PC-9 (cell line): ENCODE results near the gene PPP2R5B. TPM values are rescaled to one million over a fixed set of nuclear protein-coding genes. Genes with fewer than 3 reads are reported as not detected.
"Not testable (repeated sequence)": the region's sequence is repeated elsewhere in the genome, so short reads cannot be mapped to it uniquely, and the experiment has no call there.

Experiments
- BruUV-seq: library from RNA; stranded (reverse); fragments of 400-500 nt; replicated peaks from 2 replicates; lab custom pipeline; 2021; lab: Mats Ljungman, UMichigan
- CTCF ChIA-PET: fragments of 300-600 bp; sonication (Branson Sonifier 250); formaldehyde crosslinking; loops from one replicate; lab custom pipeline; 2022; ENCODE audit warnings: antibody characterized with exemption; lab: Charles Lee
- POLR2A ChIA-PET: fragments of 300-600 bp; sonication (Branson Sonifier 250); formaldehyde crosslinking; loops from one replicate; lab custom pipeline; 2022; ENCODE audit warnings: antibody characterized with exemption; ENCODE audit not compliant: unreplicated experiment; lab: Charles Lee
- DNase-seq, 2 experiments: peaks; one replicate each; pipeline versions ENCODE4 v3.0.0 to v3.0.0-alpha.2; 2015 to 2022; ENCODE audit warnings: mixed read lengths in 1 of 2
- H2AFZ ChIP-seq: fragments of 200-600 bp; sonication (generic); 2 replicates; pipeline ENCODE4 v1.8.1; 2017; ENCODE audit warnings: antibody characterized with exemption
- H3F3A ChIP-seq: fragments of 200-600 bp; sonication (generic); 2 replicates; pipeline ENCODE4 v1.8.1; 2017; ENCODE audit warnings: antibody characterized with exemption, mild to moderate bottlenecking, low read depth; ENCODE audit not compliant: insufficient read depth
- H3K27ac ChIP-seq: fragments of 200-600 bp; sonication (generic); 2 replicates; pipeline ENCODE4 v1.6.1; 2016; ENCODE audit warnings: mixed run types
- H3K27me3 ChIP-seq: fragments of 200-600 bp; sonication (generic); 2 replicates; pipeline ENCODE4 v1.6.1; 2016; ENCODE audit warnings: low read depth, mixed run types; ENCODE audit not compliant: insufficient read depth
- H3K36me3 ChIP-seq: fragments of 200-600 bp; sonication (generic); 2 replicates; pipeline ENCODE4 v1.6.1; 2016; ENCODE audit warnings: low read depth, mixed run types
- H3K4me1 ChIP-seq: fragments of 200-600 bp; sonication (generic); replicated peaks from 2 replicates; pipeline ENCODE4 v1.6.1; 2016; ENCODE audit warnings: mixed run types; ENCODE audit not compliant: insufficient read depth
- H3K4me2 ChIP-seq: fragments of 200-600 bp; sonication (generic); 2 replicates; pipeline ENCODE4 v1.6.1; 2017; ENCODE audit warnings: mixed run types
- H3K4me3 ChIP-seq: fragments of 200-600 bp; sonication (generic); 2 replicates; pipeline ENCODE4 v1.6.1; 2016; ENCODE audit warnings: mixed run types
- H3K79me2 ChIP-seq: fragments of 200-600 bp; sonication (generic); 2 replicates; pipeline ENCODE4 v1.6.1; 2017; ENCODE audit warnings: low read depth, mixed run types
- H3K9me2 ChIP-seq: fragments of 200-600 bp; sonication (generic); 2 replicates; pipeline ENCODE4 v1.8.1; 2017; ENCODE audit warnings: mild to moderate bottlenecking; ENCODE audit not compliant: insufficient read depth
- H3K9me3 ChIP-seq: fragments of 200-600 bp; sonication (generic); 2 replicates; pipeline ENCODE4 v1.8.1; 2016; ENCODE audit warnings: low read depth; ENCODE audit not compliant: insufficient read depth
- H4K20me1 ChIP-seq: fragments of 200-600 bp; sonication (generic); 2 replicates; pipeline ENCODE4 v1.8.1; 2017; ENCODE audit not compliant: insufficient read depth
- CTCF ChIP-seq: fragments of 200-600 bp; sonication (generic); conservative IDR thresholded peaks from 2 replicates; pipeline ENCODE4 v1.6.1; 2017; ENCODE audit warnings: mixed run types, antibody characterized with exemption, mild to moderate bottlenecking, moderate library complexity
- EZH2 ChIP-seq: fragments of 200-600 bp; sonication (generic); IDR thresholded peaks from 2 replicates; pipeline ENCODE4 v1.8.0; 2017; ENCODE audit warnings: antibody characterized with exemption, low read depth
- intact Hi-C: fragments of 100-400 bp; cut with micrococcal nuclease; formaldehyde crosslinking; loops from one replicate; pipeline ENCODE4 v1.10.0; 2022; ENCODE audit not compliant: unreplicated experiment
- microRNA-seq: library from miRNA; unstranded; fragments of <30 nt; microRNA quantifications from one replicate; pipeline ENCODE4 v1.2.0, GENCODE V29; 2021; ENCODE audit warnings: borderline number of aligned reads, borderline replicate concordance
- total RNA-seq: library from RNA; stranded (reverse); gene quantifications from 2 replicates; pipeline ENCODE4 v1.2.3, GENCODE V29; 2021

Gene PPP2R5B
- total RNA-seq, 1 experiment from 2014 or later, result 13.7 TPM

- H4K20me1 ChIP-seq, result no peaks in the 10 kb centered on the region
- POLR2A ChIA-PET, result no interaction called here
- H3K36me3 ChIP-seq, result no peaks in the 10 kb centered on the region
Measured at GRCh38 chr11:64976651-64977050, 52.2 kb downstream of the PPP2R5B start.

DNA sequence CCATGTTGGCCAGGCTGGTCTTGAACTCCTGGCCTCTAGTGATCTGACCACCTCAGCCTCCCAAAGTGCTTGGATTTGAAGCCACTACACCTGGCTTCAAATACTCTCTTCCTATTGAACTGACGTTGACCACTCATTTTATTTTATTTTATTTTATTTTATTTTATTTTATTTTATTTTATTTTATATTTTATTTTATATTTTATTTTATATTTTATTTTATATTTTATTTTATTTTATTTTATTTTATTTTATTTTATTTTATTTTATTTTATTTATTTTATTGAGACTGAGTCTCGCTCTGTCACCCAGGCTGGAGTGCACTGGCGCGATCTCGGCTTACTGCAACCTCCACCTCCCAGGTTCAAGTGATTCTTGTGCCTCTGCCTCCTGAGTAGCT is 58.9 kb downstream of the PPP2R5B start:
- H3K4me1 ChIP-seq, H3K27ac ChIP-seq, H3K4me3 ChIP-seq, BruUV-seq, intact Hi-C loops, H3K36me3 ChIP-seq, H2AFZ ChIP-seq, H3K9me3 ChIP-seq, CTCF ChIA-PET, H3K4me2 ChIP-seq, DNase-seq, H3K79me2 ChIP-seq, H3K9me2 ChIP-seq, H4K20me1 ChIP-seq, H3F3A ChIP-seq: not testable (repeated sequence)
- POLR2A ChIA-PET, result interaction anchor here (0.6 kb wide), 1 partner anchor 37 kb away, joined by 4 read pairs; no protein-coding TSS in a partner anchor
- peaks cover 20% of the 10 kb centered on the region; the same call in 1 of the 2 replicates for H3K27me3 ChIP-seq

More at GRCh38 chr11:64976651-64977050, 52.2 kb downstream of the PPP2R5B start:
- peaks cover 9% of the 10 kb centered on the region; the same call in 1 of the 2 replicates for H3K27me3 ChIP-seq
- TF ChIP-seq EZH2 (no peak), CTCF (no peak)
- no peak overlapping the region for H3K4me2 ChIP-seq
- peaks cover 2% of the 10 kb centered on the region; the same call in 1 of the 2 replicates for H3K4me1 ChIP-seq
- H3F3A ChIP-seq, result 0 out of 2 replicates have a peak, but pooled peaks cover 6% of the 10 kb centered on the region
- intact Hi-C loops, result no loop called here
- CTCF ChIA-PET, result no interaction called here
- H3K9me2 ChIP-seq, result no peaks in the 10 kb centered on the region
- H3K9me3 ChIP-seq, result no peaks in the 10 kb centered on the region
- BruUV-seq, result no TSS peak
- H2AFZ ChIP-seq, result no peak overlapping the region
- no peak overlapping the region for H3K4me3 ChIP-seq
- no peak for DNase-seq
- H3K27ac ChIP-seq, result no peak overlapping the region
- no peaks in the 10 kb centered on the region for H3K79me2 ChIP-seq

Small RNA genes lying within 50 kb of the gene (microRNA-seq; reads per million reads assigned to microRNA genes)
- gene MIR6749, result not detected
- gene MIR6750, result 2.0 reads per million

Other genes with a start within 250 kb of the PPP2R5B start
- gene NRXN2, start 201.5 kb upstream of the PPP2R5B start, total RNA-seq, result 0.10 TPM in 1 of 2 replicates, not detected in the other
- 1.0 and 2.1 TPM in 2 replicates for gene RASGRP2, start 180.5 kb upstream of the PPP2R5B start, total RNA-seq
- gene PYGM, start 164.7 kb upstream of the PPP2R5B start, total RNA-seq, result 1.3 and 1.6 TPM in 2 replicates
- gene SF1, start 146.1 kb upstream of the PPP2R5B start, total RNA-seq, result 253 and 336 TPM in 2 replicates
- gene MAP4K2, start 121.5 kb upstream of the PPP2R5B start, total RNA-seq, result 32.6 and 34.3 TPM in 2 replicates
- 48.7 and 61.6 TPM in 2 replicates for gene MEN1, start 114.1 kb upstream of the PPP2R5B start, total RNA-seq
- gene CDC42BPG, start 80.0 kb upstream of the PPP2R5B start, total RNA-seq, result 31.3 and 33.8 TPM in 2 replicates
- gene EHD1, start 46.1 kb upstream of the PPP2R5B start, total RNA-seq, result 110 and 134 TPM in 2 replicates
- 48.2 and 53.2 TPM in 2 replicates for gene ATG2A, start 7.5 kb upstream of the PPP2R5B start, total RNA-seq
- 1.0 and 2.1 TPM in 2 replicates for gene GPHA2, start 11.2 kb downstream of the PPP2R5B start, total RNA-seq
- gene MAJIN, start 47.4 kb downstream of the PPP2R5B start, total RNA-seq, result 4.5 and 7.1 TPM in 2 replicates
- 0.46 and 1.2 TPM in 2 replicates for gene BATF2, start 72.3 kb downstream of the PPP2R5B start, total RNA-seq
- gene ARL2, start 89.5 kb downstream of the PPP2R5B start, total RNA-seq, result 97.5 and 106 TPM in 2 replicates
- gene SNX15, start 102.8 kb downstream of the PPP2R5B start, total RNA-seq, result 38.2 and 40.6 TPM in 2 replicates
- gene SAC3D1, start 116.5 kb downstream of the PPP2R5B start, total RNA-seq, result 33.9 and 48.0 TPM in 2 replicates
- not detected in 2 replicates for gene NAALADL1, start 133.9 kb downstream of the PPP2R5B start, total RNA-seq
- 86.4 and 97.8 TPM in 2 replicates for gene CDCA5, start 159.4 kb downstream of the PPP2R5B start, total RNA-seq
- 63.6 and 68.2 TPM in 2 replicates for gene ZFPL1, start 159.5 kb downstream of the PPP2R5B start, total RNA-seq
- 113 and 279 TPM in 2 replicates for gene VPS51, start 171.5 kb downstream of the PPP2R5B start, total RNA-seq
- 49.5 and 72.3 TPM in 2 replicates for gene TM7SF2, start 187.2 kb downstream of the PPP2R5B start, total RNA-seq
- 13.7 and 22.3 TPM in 2 replicates for gene ZNHIT2, start 193.0 kb downstream of the PPP2R5B start, total RNA-seq
- 973 and 1,165 TPM in 2 replicates for gene FAU, start 197.4 kb downstream of the PPP2R5B start, total RNA-seq
- 84.5 and 95.0 TPM in 2 replicates for gene MRPL49, start 197.6 kb downstream of the PPP2R5B start, total RNA-seq
- 40.9 and 51.5 TPM in 2 replicates for gene SYVN1, start 209.8 kb downstream of the PPP2R5B start, total RNA-seq
- not detected in 2 replicates for gene SPDYC, start 245.5 kb downstream of the PPP2R5B start, total RNA-seq